IPS-18a (cell line): Measurements from ENCODE around the gene FOXF1.

Source experiments
- H3K27ac ChIP-seq: one replicate; pipeline ENCODE4 v1.5.1; 2013; ENCODE audit warnings: low read length
- H3K27me3 ChIP-seq: one replicate; pipeline ENCODE4 v1.6.1; 2013; ENCODE audit warnings: mild to moderate bottlenecking, low read length; ENCODE audit not compliant: control insufficient read depth, insufficient read depth
- H3K36me3 ChIP-seq: one replicate; pipeline ENCODE4 v1.6.1; 2013; ENCODE audit warnings: low read depth, low read length; ENCODE audit not compliant: control insufficient read depth
- H3K4me1 ChIP-seq: one replicate; pipeline ENCODE4 v1.6.1; 2013; ENCODE audit warnings: low read depth, low read length; ENCODE audit not compliant: control insufficient read depth
- H3K4me3 ChIP-seq: one replicate; pipeline ENCODE4 v1.5.1; 2013; ENCODE audit warnings: low read length
- H3K9ac ChIP-seq: one replicate; pipeline ENCODE4 v1.6.1; 2013; ENCODE audit warnings: mild to moderate bottlenecking, low read length, moderate library complexity
- H3K9me3 ChIP-seq: one replicate; pipeline ENCODE4 v1.6.1; 2013; ENCODE audit warnings: low read depth, low read length; ENCODE audit not compliant: control insufficient read depth

The FOXF1 gene

GRCh38 chr16:86514481-86515376 lies 4.4 kb downstream of the FOXF1 start:
- Histone ChIP-seq H3K27me3 (peaks cover 98% of the 10 kb centered on the region), H3K9me3 (no peaks in the 10 kb centered on the region), H3K9ac (no peak overlapping the region), H3K36me3 (no peaks in the 10 kb centered on the region), H3K4me3 (no peak overlapping the region), H3K27ac (no peak overlapping the region), H3K4me1 (peaks cover 5% of the 10 kb centered on the region)

GRCh38 chr16:86515413-86515776 lies 5.1 kb downstream of the FOXF1 start:
- H3K4me3 ChIP-seq, result no peak overlapping the region

DNA sequence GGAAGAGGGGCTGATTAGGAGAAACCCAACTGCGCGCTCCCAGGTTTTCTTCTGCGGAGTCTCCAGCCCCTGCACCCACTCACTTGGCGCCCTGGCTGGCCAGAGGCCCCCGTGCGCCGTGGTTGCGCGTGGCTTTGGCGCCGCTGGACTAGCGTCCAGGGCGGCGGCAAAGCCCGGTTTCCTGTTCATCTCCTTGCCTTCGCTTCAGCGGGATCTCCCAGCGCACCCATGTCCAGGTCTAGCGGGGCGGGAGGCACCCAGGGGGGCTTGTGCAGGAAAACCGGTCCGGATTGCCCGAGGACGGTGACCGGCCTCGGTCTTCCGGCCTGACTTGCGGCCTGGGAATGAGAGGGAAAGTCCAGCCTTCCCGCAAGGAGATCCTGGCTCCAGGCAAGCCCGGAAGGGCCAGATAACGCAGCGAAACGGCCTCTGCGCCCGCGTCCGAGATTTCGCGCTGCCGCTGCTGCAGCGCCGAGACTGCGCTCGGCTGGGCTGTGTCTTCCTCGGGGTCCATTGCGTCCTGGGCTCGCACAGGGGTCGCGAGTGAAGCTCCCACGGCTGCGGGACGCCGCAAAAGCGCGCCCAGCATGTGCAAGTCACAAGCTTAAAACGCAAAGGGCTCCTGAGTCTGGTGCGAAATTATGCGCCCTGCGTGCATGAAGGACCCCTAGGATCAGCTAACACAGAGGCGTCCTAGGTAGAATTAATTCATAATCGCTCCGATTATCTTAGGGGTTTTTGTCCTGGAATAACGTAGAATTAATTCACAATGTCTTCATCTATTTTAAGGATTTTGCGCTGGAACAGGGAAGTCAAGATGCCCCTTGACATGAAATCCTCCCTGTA lies 5.7 kb downstream of the FOXF1 start:
- Histone ChIP-seq H3K9ac (no peak overlapping the region), H3K9me3 (no peaks in the 10 kb centered on the region), H3K27me3 (peaks cover 97% of the 10 kb centered on the region), H3K4me1 (peaks cover 5% of the 10 kb centered on the region), H3K36me3 (no peaks in the 10 kb centered on the region), H3K27ac (no peak overlapping the region), H3K4me3 (peak overlapping the region; percentile 26)

More at GRCh38 chr16:86515413-86515776, 5.1 kb downstream of the FOXF1 start:
- Histone ChIP-seq H3K4me1 (peaks cover 5% of the 10 kb centered on the region), H3K27me3 (peaks cover 99% of the 10 kb centered on the region), H3K36me3 (no peaks in the 10 kb centered on the region), H3K9ac (no peak overlapping the region), H3K27ac (no peak overlapping the region), H3K9me3 (no peaks in the 10 kb centered on the region)

DNA sequence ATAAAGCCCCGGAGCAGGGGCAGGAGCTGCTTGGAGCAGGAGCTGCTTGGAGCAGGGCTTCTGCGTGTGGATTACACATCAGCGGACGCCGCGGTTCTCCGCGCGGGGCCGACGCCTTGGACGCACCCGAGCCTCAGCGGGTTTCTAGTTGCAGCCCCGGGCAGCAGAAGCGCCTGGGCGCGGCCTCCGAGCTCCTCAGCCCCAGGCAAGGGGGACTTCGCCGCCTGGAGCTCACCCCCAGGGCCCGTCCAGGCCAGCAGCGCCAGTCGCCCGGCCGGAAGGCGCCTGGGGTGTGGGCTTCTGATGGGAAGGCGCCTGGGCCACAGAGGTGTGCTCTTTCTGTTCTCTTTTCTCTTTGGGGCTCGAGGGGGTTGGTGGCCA lies 6.3 kb downstream of the FOXF1 start:
- no peak overlapping the region for H3K27ac ChIP-seq
- peaks cover 91% of the 10 kb centered on the region for H3K27me3 ChIP-seq
- H3K9me3 ChIP-seq, result no peaks in the 10 kb centered on the region
- H3K36me3 ChIP-seq, result no peaks in the 10 kb centered on the region
- no peak overlapping the region for H3K9ac ChIP-seq
- peaks cover 5% of the 10 kb centered on the region for H3K4me1 ChIP-seq
- H3K4me3 ChIP-seq, result no peak overlapping the region

- Histone ChIP-seq H3K9me3 (no peaks in the 10 kb centered on the region), H3K4me3 (no peak overlapping the region), H3K9ac (no peak overlapping the region), H3K36me3 (no peaks in the 10 kb centered on the region), H3K27me3 (peaks cover 87% of the 10 kb centered on the region), H3K27ac (no peak overlapping the region), H3K4me1 (peaks cover 5% of the 10 kb centered on the region)
These were observed 6.7 kb downstream of the FOXF1 start for GRCh38 chr16:86517033-86517432.

DNA sequence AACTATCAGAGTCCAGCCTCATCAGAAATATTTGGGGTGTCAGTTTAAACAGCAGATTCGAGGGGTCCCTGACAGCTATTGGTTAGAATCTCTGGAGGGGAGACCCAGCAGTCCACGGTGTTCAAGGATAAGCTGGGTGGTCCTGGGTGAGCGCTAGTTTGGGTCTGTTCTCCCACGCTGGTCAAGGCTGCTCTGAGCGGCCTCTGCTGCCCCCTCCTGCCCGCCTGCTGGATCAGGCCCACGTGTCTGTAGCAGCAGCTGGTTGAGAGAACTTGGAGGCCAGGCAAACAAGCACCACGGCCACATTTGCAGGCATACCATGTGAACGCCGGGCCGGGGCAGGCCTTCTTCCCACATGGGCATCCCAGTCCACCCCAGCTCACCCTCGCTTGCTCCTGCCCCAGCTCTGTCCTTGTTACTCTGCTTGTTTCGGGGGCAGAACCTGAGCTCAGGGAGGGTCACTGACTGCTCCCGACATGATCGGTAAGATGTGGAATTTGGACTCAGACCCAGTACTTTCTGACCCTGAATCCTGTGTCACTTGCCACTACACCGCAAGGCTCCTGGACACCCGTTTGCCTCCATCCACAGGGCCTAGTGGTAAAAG lies 7.4 kb downstream of the FOXF1 start:
- H3K4me3 ChIP-seq, result no peak overlapping the region
- H3K27ac ChIP-seq, result no peak overlapping the region
- H3K9me3 ChIP-seq, result no peaks in the 10 kb centered on the region
- no peaks in the 10 kb centered on the region for H3K36me3 ChIP-seq
- peaks cover 5% of the 10 kb centered on the region for H3K4me1 ChIP-seq
- peaks cover 80% of the 10 kb centered on the region for H3K27me3 ChIP-seq
- H3K9ac ChIP-seq, result no peak overlapping the region

- Histone ChIP-seq H3K27ac (no peak overlapping the region), H3K4me3 (no peak overlapping the region), H3K36me3 (no peaks in the 10 kb centered on the region), H3K9ac (no peak overlapping the region), H3K4me1 (no peaks in the 10 kb centered on the region), H3K27me3 (peaks cover 66% of the 10 kb centered on the region), H3K9me3 (no peaks in the 10 kb centered on the region)
These were observed 8.8 kb downstream of the FOXF1 start for GRCh38 chr16:86519007-86519648.

DNA sequence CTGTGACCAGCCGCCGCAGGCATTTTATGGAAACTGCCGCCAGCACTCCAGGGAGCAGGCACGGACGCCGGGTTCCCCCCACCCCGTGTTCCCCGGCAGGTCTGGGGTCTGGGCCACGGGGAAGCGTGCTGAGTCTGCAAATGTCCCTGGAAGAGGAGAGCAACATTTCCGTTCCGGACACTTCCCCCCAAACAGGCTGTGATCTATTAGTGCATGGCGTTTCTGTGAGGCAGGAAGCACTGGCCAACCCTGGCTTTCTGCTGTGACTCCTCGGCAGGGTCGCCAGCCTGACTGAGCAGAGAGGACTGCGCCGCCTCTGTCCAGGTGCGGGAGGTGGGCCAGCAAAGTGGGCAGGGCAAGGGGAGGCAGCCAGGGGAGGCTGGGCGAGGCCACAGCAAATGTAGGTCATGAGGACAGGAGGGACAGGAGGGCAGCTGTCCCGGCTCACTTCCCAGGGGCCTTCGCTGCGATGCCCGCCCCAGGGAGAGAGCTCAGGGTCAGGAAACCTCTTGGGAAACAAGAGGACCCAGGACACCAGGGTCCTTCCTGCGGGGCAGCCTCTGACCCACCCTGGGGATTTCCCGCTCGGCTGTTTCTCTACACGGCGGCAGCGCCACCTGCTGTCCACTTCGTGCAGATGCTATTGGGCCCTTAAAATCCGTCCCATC lies 9.5 kb downstream of the FOXF1 start:
- Histone ChIP-seq H3K4me1 (no peaks in the 10 kb centered on the region), H3K36me3 (no peaks in the 10 kb centered on the region), H3K4me3 (no peak overlapping the region), H3K27ac (no peak overlapping the region), H3K9me3 (no peaks in the 10 kb centered on the region), H3K27me3 (peaks cover 59% of the 10 kb centered on the region), H3K9ac (no peak overlapping the region)

DNA sequence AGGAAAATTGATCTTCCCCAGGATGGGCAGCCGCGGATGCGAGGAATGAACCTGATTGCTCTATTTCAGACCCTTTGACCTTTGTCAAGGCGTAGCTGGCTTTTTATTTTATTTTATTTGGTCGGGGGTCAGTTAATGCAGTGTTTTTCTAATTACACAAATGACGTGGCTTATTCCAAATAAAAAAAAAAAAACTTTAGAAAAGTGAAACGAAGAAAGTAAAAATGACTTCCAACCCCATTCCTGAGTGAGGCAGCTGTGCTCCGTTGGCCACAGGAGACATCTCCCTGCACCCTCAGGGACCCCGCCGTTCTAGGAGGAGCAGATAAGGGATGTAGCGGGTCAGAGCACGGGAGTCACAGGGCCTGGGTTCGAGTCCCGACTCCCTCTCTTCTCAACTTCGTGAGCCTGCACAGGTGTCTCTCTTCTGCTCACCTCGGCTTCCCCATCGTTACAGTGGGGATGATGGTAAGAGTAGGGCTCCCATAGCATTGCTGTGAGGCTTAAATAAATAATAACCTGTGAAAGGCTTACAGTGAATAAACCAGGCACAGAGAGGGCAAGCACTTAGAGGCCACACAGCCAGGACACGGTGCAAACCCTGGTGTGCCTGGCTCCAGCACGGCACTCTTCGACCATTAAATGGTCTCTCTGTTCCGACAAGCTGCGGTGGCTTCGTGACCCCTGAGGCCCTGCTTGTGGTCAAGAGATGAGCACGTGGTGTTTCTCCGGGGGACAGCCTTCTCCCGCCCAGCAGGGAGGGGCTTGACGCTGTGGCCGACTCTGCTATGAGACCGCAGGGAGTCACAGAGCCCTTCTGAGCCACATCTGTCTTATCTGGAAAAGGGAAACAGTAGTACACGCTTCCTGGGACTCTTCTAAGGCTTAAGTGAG lies 10.2 kb downstream of the FOXF1 start:
- Histone ChIP-seq H3K9me3 (no peaks in the 10 kb centered on the region), H3K36me3 (no peaks in the 10 kb centered on the region), H3K4me1 (no peaks in the 10 kb centered on the region), H3K27ac (no peak overlapping the region), H3K27me3 (peaks cover 52% of the 10 kb centered on the region), H3K9ac (no peak overlapping the region), H3K4me3 (no peak overlapping the region)
